HG02840 (cell line): ENCODE results near the gene LRCH1.

ENCODE experiments used
- ATAC-seq: cut with Tn5 transposase; IDR thresholded peaks from one replicate; pipeline ENCODE4 v1.9.1; 2021; ENCODE audit warnings: mild to moderate bottlenecking, moderate library complexity, moderate number of reproducible peaks; ENCODE audit not compliant: unreplicated experiment, low FRiP score

The LRCH1 gene

GRCh38 chr13:46530084-46530935, 22.7 kb upstream of the LRCH1 start:
- ATAC-seq: no peak

- ATAC-seq: no peak
These were observed 21.0 kb upstream of the LRCH1 start for GRCh38 chr13:46531953-46532352.

DNA sequence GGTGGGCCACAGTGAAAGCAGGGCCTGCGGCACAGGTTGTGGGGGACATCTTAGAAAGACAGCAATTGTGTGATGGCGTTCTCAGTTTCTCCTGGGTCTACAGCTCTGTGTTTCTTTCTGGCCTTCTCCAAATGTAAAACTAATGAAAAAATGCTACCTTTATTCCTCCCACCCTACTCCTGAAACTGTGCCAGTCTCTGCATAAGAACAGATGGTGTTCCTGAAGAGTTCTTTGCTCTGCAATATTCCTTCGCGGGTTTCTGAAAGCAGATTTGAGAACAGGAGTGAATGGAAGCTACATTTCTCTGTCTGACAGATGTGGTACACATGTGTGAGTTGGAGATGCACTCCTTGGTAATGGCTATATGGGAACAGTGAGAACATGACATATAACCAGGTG, 18.0 kb upstream of the LRCH1 start:
- no peak for ATAC-seq

DNA sequence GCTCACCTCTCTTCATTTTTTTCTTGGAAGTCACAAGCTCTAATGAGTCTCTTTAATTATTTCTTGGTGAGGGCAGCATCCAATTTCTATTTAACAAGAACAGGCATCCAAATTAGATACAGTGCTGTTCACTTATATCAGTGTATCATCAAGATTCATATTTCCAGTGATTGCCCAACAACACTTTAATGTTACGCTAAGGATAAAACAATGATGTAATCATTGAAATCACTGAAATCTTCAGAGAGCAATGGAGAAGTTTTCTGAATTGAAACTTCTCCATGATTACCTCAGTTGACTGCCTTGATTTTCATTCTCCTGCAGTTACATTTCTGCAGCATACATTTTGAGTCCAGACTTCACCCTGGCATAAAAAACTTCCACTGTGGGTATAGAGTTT, 17.1 kb upstream of the LRCH1 start:
- ATAC-seq: no peak

GRCh38 chr13:46536341-46536740, 16.6 kb upstream of the LRCH1 start:
- ATAC-seq: no peak

GRCh38 chr13:46539231-46539630, 13.7 kb upstream of the LRCH1 start:
- ATAC-seq: no peak

DNA sequence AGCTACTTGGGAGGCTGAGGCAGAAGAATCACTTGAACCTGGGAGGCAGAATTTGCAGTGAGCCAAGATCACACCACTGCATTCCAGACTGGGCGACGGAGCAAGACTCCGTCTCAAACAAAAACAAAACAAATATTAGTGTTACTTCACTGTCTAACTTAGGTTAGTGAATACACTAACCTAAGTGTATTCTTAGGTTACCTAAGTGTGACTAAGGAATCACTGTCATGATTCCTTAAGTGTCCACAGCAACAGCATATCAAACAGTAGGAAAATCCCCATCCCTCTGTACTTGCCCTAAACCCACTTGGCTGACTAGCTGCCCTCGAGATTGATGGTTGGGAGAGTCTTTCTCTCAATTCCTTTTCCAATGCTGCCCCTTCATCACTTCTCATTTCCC, 11.8 kb upstream of the LRCH1 start:
- ATAC-seq: no peak

GRCh38 chr13:46542833-46543232, 10.1 kb upstream of the LRCH1 start:
- no peak for ATAC-seq

DNA sequence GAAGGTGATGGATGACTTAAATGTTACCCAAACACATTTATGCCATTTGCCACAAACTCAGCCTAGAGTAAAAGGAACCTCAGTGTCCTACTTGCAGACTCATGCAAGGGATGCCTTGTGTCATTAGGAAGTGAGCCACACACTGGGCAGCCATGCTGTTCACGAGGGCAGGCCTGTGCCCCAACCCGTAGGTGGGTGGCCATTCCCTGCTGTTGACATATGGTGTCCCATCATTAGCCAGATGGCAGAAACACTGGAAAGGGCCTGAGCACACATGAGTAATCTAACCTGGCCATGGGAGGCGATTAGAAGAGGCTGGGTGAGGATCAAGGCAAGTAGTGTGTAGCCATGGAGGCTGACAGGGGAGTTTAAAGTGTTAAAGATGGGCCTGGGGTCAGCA, 9.7 kb upstream of the LRCH1 start:
- ATAC-seq: no peak

- no peak for ATAC-seq
These were observed 8.8 kb upstream of the LRCH1 start for GRCh38 chr13:46544208-46544607.

- ATAC-seq: no peak
These were observed 8.2 kb upstream of the LRCH1 start for GRCh38 chr13:46544811-46545210.

- no peak for ATAC-seq
These were observed 6.7 kb upstream of the LRCH1 start for GRCh38 chr13:46546084-46546768.

DNA sequence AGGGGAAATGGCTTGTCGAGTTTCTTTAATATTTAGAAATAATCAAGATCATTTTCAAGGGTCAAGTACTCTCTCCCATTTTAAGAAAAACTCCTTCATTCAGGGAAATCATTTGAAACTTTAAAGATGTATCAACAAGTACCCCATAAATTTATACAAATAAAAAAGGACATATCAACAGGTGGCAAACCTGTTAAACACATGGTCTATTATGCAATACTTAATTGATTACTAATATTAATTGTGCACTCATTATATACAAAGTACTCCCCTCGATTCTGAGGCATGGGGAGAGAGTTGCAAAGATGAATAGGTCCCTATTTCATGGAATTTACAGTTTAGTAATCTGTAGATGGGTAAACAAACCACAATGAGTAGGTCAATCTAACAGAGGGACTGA, 2.1 kb upstream of the LRCH1 start:
- no peak for ATAC-seq

- no peak for ATAC-seq
These were observed 1.3 kb upstream of the LRCH1 start for GRCh38 chr13:46551410-46552302.

GRCh38 chr13:46552303-46552682, 677 bp upstream of the LRCH1 start:
- ATAC-seq: no peak

DNA sequence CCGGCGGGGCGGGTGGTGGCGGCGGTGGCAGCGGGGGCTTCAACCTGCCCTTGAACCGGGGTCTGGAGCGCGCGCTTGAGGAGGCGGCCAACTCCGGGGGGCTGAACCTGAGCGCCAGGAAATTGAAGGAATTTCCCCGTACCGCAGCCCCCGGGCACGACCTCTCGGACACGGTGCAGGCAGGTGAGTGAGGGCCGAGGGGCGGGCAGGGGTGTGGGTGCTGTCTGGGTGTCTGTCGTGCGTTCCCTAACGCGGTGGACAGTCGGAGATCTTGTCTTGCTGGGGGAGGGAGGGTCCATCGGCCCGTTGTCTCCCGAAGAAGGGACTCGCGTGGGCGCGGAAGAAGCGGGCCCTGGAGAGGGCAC, 533 bp downstream of the LRCH1 start:
- peak; percentile 6 for ATAC-seq

DNA sequence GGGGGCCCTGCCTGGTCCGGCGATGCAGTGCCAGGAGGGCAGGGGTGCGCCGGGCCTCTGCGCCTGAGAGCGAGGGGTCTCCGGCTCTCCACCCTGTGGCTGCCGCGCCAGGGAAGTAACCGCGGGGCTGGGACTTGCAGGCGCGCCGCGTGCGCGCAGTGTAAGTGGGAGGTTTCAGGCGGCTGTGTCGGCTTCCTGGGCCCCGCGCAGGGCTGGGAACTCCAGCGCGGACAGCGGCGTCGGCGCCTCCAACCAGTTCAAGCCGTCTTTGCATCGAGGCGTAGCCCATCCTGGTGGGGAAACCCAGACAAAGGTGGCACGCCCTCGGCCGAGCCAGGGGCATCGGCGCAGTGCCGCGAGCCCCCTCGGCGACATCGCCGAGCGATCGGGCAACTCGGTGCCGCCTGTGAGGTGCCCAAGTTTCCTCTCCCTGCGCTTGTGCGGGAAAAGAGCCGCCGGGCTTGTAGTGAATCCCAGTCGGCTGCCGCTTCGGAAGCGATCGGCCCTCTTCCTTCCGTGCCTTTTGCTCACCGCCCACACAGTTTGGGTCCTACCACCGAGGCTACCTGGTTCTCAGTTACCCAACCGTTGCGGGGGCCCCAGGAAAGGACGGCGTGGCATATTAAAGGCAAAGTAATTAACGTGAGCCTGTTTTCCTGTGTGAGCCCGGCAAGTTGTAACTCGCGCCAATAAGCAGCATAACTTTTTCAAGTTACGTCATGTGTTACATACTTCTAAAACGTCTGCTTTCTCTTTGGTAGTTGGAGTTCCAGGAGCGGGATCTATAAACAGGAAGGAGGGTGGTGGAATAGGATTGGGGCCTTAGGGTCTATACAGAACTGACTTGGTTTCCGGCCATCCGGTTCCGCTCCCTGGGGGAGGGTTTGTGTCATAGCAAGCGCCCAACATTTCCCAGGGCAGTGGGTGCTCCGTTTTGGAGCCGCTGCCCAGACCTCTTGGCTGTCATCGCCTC, 1.2 kb downstream of the LRCH1 start:
- peak; percentile 46 for ATAC-seq

- ATAC-seq: no peak
These were observed 2.0 kb downstream of the LRCH1 start for GRCh38 chr13:46554951-46555350.

DNA sequence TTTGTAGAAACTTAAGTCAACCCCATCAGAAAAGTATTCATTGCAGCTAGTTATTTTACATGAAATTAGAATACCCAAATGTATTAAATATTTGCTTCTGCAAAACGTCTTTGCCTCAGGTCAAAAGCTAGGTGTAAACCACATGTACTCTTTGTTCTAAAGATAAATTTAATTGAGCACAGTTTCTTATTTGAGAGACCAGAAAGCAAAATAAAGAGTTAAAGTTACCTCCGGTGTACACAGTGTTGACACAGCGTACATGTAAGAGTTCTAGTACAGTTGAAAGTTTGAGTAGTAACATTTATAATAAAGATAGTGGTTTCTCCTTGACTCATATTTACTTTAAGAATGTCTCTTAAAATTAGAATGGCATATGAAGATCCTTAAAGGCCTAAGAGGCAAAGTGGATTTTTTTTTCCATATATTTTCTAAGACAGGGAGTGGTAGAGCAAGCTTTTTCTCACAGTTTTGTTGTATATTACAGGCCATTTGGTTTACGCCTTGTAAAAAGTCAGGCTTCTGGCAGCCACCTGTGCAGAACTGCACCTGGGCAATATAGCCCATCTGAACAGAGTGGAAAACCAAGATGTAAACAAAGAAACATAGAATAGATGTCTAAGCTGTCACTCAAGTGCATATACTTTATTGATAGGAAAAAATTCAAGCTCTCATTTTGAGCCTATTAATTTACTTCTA, 2.9 kb downstream of the LRCH1 start:
- no peak for ATAC-seq
